Tibial nerve (tissue), 4 donors: ENCODE measurements around the gene PRLR.

ENCODE experiments used
- EP300 ChIP-seq, 2 donors: sonication (generic); formaldehyde crosslinking; IDR thresholded peaks; one replicate each; pipeline ENCODE4 v1.6.1; 2017; ENCODE audit warnings: antibody characterized with exemption in 2 of 2, mild to moderate bottlenecking in 1 of 2
- POLR2A ChIP-seq, 2 donors: fragments of 450-650 bp; IDR thresholded peaks; one replicate each; pipeline ENCODE4 v1.6.1; 2017; ENCODE audit warnings: antibody characterized with exemption in 2 of 2, mild to moderate bottlenecking in 2 of 2, moderate library complexity in 2 of 2
- TF ChIP-seq, protein P1 (sequence below), 5 experiments: fragments of 200-600 bp in 3 of 5; fragments of 450-650 bp in 2 of 5; sonication (generic) in 3 of 5; IDR thresholded peaks; one replicate each; pipeline ENCODE4 v1.5.1; 2016 to 2019; ENCODE audit warnings: antibody characterized with exemption in 5 of 5, mild to moderate bottlenecking in 3 of 5, moderate library complexity in 2 of 5

DNA sequence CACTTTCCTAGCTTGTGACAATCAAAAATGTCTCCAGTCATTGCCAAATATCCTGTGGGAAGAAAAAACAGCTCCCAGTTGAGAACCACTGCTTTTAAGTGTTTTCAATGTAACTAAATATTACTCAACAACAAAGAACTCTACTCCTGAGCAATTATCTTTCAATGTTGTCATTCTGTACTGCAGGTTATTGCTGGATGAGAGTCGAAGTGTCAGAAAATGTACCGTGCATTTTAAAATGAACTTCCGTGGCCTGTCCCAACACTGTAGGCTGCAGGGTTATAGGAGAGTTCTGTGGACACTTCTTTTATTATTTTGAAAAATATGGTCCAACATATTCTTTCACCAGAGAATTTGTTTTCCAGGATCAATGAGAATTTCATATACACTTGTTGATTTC is 147.8 kb downstream of the PRLR start:
- TF ChIP-seq, protein P1, sequence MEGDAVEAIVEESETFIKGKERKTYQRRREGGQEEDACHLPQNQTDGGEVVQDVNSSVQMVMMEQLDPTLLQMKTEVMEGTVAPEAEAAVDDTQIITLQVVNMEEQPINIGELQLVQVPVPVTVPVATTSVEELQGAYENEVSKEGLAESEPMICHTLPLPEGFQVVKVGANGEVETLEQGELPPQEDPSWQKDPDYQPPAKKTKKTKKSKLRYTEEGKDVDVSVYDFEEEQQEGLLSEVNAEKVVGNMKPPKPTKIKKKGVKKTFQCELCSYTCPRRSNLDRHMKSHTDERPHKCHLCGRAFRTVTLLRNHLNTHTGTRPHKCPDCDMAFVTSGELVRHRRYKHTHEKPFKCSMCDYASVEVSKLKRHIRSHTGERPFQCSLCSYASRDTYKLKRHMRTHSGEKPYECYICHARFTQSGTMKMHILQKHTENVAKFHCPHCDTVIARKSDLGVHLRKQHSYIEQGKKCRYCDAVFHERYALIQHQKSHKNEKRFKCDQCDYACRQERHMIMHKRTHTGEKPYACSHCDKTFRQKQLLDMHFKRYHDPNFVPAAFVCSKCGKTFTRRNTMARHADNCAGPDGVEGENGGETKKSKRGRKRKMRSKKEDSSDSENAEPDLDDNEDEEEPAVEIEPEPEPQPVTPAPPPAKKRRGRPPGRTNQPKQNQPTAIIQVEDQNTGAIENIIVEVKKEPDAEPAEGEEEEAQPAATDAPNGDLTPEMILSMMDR (IDR thresholded peaks at IDR 0.05) = no peak
- TF ChIP-seq POLR2A (IDR thresholded peaks at IDR 0.05) (no peak), EP300 (IDR thresholded peaks at IDR 0.05) (no peak)
